Measurements from ENCODE around the gene IRAK4.
A peak's percentile ranks its signal among the peaks of the same experiment; 100 is the strongest.

IRAK4 gene

DNA sequence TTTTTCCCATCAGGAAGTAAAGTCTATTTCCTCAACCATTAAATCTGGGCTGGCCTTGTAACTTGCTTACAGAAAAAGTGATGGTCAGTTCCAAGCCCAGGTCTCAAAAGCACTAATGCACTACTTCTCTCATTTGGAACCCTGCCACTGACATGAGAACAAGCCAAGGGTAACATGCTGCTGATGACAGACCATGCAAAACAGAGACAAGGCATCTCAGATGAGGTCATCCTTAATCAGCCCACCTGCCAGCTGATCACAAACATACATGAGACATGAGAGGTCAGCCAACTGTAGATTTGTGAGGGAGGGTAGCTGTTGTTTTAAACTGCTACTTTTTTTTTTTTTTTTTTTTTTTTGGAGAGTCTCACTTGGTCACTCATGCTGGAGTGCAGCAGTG lies 31.2 kb downstream of the IRAK4 start:
- TF ChIP-seq, protein P1, sequence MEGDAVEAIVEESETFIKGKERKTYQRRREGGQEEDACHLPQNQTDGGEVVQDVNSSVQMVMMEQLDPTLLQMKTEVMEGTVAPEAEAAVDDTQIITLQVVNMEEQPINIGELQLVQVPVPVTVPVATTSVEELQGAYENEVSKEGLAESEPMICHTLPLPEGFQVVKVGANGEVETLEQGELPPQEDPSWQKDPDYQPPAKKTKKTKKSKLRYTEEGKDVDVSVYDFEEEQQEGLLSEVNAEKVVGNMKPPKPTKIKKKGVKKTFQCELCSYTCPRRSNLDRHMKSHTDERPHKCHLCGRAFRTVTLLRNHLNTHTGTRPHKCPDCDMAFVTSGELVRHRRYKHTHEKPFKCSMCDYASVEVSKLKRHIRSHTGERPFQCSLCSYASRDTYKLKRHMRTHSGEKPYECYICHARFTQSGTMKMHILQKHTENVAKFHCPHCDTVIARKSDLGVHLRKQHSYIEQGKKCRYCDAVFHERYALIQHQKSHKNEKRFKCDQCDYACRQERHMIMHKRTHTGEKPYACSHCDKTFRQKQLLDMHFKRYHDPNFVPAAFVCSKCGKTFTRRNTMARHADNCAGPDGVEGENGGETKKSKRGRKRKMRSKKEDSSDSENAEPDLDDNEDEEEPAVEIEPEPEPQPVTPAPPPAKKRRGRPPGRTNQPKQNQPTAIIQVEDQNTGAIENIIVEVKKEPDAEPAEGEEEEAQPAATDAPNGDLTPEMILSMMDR (conservative IDR thresholded peaks at IDR 0.05; ENCODE audit: control insufficient read depth, insufficient read depth, low read depth, low read length): no peak
- peak; percentile 82 for DNase-seq (ENCODE audit: low read depth)
- H3K4me3 ChIP-seq (ENCODE audit: control insufficient read depth, low read depth, low read length): no peak overlapping the region

DNA sequence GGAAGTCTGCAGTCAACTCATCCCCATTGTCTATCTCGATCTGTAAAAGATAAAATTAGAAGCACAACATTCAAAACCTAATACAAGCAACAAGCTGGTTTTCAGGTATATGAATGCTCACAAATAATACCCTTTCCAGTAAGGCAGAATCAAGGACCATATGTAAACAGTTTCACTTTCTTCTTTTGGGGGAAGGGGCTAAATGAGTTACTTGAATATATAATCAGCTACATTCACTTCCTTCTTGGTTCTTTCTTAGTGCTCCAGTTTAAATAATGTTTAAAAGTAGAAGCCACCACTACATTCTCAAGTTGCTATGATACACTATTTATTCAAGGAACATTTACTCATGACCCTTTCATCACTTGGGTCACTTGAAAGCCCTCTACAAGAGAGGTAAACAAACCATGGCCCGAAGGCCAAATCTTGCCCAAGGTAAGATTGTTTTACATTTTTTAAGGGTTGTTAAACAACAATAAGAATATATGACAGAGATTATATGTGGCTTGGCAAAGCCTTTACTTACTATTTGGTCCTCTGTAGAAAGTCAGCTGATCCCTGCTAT lies 37.0 kb downstream of the IRAK4 start:
- no peak overlapping the region for H3K4me3 ChIP-seq (ENCODE audit: control insufficient read depth, low read depth, low read length)
- TF ChIP-seq, protein P1 (conservative IDR thresholded peaks at IDR 0.05; ENCODE audit: control insufficient read depth, insufficient read depth, low read depth, low read length): no peak
- no peak for DNase-seq (ENCODE audit: low read depth)

DNA sequence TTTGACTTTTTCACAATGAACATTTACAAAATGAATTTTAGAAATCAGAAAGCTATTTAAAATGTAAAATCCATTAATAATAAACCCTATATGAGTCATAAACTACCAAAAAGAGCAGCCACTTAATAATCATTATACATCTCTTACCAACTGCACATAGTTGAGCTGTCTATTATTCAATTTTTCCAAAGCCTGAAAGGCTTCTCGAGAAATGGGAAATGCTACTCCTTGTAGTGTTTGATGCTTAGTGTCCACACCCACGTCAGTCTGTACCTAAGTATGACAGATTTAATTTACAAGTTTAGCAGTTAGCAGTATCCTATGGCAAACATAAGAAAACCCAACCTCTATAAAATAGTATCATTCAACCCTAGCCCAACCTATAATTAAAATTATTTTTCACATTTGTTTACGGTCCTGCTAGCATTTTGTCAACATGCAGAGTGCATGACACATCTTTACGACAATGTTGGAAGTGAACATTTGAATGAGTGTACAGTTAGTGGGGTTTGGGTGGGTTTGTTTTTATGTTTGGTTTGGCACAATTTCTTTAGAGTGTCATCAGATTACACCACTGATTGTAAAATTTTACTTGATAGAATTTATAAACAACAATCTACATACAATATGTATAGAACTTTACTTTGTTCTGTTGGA lies 38.9 kb downstream of the IRAK4 start:
- peak; percentile 26 for DNase-seq (ENCODE audit: low read depth)
- TF ChIP-seq, protein P1 (conservative IDR thresholded peaks at IDR 0.05; ENCODE audit: control insufficient read depth, insufficient read depth, low read depth, low read length): no peak
- no peak overlapping the region for H3K4me3 ChIP-seq (ENCODE audit: control insufficient read depth, low read depth, low read length)

DNA sequence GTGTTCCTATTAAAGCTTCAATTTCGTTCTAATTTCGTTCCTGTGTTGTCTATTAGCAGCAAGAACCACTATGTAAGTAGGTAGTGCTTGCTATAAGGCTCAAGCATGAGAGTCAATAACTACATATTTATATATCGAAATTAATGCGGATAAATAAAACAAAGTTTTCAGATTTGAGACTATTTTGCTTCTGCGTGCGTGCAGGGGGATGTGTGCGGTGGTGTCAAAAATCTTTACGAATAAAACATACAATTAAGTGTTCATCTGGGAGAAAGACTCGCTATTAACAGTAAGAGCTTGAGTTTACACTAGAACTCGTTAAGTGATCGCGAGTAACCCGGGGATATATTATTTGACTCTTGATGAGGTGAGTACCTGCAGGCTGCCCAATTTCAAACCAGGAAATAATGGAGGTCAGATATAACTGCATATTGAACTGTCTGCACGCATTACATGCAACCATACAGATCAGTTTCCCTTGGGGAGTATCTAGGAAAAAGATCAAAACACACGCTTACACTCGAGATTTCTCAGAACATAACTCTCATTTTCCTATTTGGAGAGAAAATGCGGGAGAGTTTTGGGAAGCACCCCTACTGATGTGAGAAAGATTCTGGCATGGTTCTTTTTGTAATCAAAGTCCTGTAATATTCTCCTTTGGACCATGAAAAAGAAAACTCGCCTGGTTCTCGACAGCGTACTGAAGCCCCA lies 46.6 kb downstream of the IRAK4 start:
- H3K4me3 ChIP-seq (ENCODE audit: control insufficient read depth, low read depth, low read length): peak overlapping the region; percentile 88
- DNase-seq (ENCODE audit: low read depth): peak; percentile 8
- TF ChIP-seq, protein P1 (conservative IDR thresholded peaks at IDR 0.05; ENCODE audit: control insufficient read depth, insufficient read depth, low read depth, low read length): no peak

DNA sequence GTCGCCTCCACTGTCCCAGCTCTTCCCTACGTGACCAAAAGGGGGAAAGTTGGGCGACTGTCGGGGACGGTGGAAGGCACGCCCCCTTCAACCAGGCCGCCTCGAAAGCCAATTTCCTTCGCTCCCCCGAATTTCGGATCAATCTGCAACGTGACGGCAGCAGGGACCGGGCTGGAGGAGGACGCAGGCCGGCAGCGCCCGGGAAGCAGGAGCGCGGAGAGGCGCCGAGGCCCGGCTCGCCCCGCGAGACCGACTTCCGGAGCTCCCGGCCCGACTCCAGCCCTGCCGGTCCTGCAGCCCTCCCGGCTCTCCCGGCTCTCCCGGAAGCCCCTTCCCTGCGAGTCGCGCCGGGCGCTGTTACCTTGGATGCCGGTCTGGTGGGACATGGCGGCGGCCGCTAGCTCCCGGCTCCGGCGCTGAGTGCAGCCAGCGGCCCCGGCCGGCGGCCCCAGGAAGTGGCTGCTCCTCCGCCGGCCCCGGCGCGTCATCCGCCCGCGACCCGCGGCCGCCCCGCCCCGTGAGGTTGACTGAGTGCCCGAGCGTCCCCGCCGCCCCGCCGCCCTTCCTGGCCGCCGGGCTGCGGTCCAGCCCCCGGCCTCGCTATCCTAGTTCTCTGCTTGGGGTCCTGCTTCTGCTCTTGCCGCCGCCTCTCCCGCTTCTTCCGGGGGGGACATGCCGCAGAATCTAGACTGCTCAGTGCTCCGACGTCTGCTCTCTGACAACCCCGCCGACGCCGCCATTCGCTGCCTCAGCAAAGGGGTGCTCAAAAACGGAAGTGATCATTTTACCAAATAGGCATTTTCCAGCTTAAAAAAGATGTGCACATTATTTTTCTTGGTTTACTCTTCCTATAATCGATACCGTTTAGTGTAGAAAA lies 47.3 kb downstream of the IRAK4 start, which contains the start of gene TWF1:
TSS of gene TWF1 (minus strand) at position 458 of the 877 bp plus-strand sequence. CDS start at position 386, 72 bp downstream.
- TF ChIP-seq, protein P1 (conservative IDR thresholded peaks at IDR 0.05; ENCODE audit: control insufficient read depth, insufficient read depth, low read depth, low read length): peak; percentile 32
- peak within 1 kb of the TSS; percentile 88 for H3K4me3 ChIP-seq (ENCODE audit: control insufficient read depth, low read depth, low read length)
- DNase-seq (ENCODE audit: low read depth): peak; percentile 59

DNA sequence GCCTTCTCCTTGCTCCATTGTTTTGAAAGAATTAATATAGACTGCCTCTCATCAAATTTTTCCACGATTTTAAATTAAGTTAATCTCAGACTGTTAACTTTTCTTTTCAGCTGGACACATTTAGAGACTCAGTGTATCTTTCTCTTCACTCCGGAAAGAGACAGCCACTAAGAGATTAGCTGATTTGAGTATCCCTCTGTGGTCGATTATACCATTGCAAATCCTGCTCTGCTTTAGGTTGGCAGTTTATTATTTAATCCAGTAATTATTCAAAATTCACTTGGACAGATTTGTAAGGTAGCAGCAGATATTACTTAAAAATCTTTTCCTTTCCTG lies 48.0 kb downstream of the IRAK4 start:
- peak overlapping the region; percentile 81 for H3K4me3 ChIP-seq (ENCODE audit: control insufficient read depth, low read depth, low read length)
- peak; percentile 6 for DNase-seq (ENCODE audit: low read depth)
- TF ChIP-seq, protein P1 (conservative IDR thresholded peaks at IDR 0.05; ENCODE audit: control insufficient read depth, insufficient read depth, low read depth, low read length): no peak
